Effector memory CD4-positive, alpha-beta T cell (primary cell): ENCODE measurements around the gene SARS2.

Experiments
- DNase-seq, 3 donors: peaks; one replicate each; pipeline ENCODE4 v3.0.0-alpha.2; 2020
- H3K27ac ChIP-seq: 2 replicates; pipeline ENCODE4 v1.7.0; 2013; ENCODE audit warnings: mild to moderate bottlenecking, low read length, moderate library complexity; ENCODE audit not compliant: insufficient read depth, poor library complexity, severe bottlenecking
- H3K27me3 ChIP-seq: replicated peaks from 2 replicates; pipeline ENCODE4 v1.7.0; 2013; ENCODE audit warnings: mild to moderate bottlenecking, low read length; ENCODE audit not compliant: insufficient read depth, control insufficient read depth, poor library complexity, severe bottlenecking
- H3K36me3 ChIP-seq: 2 replicates; pipeline ENCODE4 v1.7.0; 2013; ENCODE audit warnings: mild to moderate bottlenecking, low read length, moderate library complexity; ENCODE audit not compliant: control insufficient read depth, insufficient read depth
- H3K4me1 ChIP-seq: 2 replicates; pipeline ENCODE4 v1.7.0; 2013; ENCODE audit warnings: low read length, mild to moderate bottlenecking; ENCODE audit not compliant: control insufficient read depth, insufficient read depth, poor library complexity, severe bottlenecking
- H3K4me3 ChIP-seq: 2 replicates; pipeline ENCODE4 v1.7.0; 2013; ENCODE audit warnings: low read length, low read depth, mild to moderate bottlenecking; ENCODE audit not compliant: insufficient read depth, poor library complexity, severe bottlenecking
- H3K9me3 ChIP-seq: 2 replicates; pipeline ENCODE4 v1.7.0; 2013; ENCODE audit warnings: mild to moderate bottlenecking, low read length, moderate library complexity; ENCODE audit not compliant: control insufficient read depth

The SARS2 gene

DNA sequence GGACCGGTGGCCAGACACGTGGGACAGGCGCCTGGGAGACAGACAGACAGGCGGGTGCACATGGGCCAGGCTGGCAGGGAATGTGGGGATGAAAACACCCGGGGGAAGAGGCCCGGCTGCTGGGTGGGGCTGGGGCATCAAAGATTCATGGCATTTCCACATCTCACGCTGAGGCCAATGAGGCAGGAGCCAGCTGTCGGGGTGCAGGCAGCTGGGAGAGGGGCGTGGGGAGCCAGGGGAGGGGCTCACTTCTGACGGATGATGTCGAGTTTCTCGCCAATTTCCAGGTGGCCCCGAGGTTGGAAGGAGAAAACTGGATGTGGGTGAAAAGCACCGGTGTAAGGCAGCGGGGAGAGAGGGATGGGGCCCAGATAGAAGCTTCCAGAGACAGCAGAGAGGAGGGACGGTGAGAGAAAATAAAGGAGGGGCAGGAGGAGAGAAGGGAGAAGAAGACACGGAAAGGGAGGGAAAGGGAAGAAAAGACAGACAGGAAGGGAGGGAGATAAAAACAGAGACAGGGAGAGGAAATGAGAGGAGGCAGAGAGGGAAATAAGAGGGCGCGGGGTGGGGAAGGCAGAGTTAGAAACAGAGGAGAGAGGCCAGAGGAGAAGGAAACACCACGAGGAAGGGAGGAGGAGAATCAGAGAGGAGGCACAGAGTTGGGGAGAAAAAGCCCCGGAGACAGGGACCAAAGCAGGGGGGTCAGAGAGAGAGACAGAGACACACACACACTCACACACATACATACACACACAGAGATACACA lies 10.5 kb downstream of the SARS2 start:
- no peak overlapping the region for H3K27ac ChIP-seq
- no peak for DNase-seq
- H3K4me3 ChIP-seq: no peak overlapping the region
- H3K27me3 ChIP-seq: no peaks in the 10 kb centered on the region
- peaks cover 3% of the 10 kb centered on the region for H3K36me3 ChIP-seq
- no peaks in the 10 kb centered on the region for H3K9me3 ChIP-seq
- H3K4me1 ChIP-seq: no peaks in the 10 kb centered on the region

DNA sequence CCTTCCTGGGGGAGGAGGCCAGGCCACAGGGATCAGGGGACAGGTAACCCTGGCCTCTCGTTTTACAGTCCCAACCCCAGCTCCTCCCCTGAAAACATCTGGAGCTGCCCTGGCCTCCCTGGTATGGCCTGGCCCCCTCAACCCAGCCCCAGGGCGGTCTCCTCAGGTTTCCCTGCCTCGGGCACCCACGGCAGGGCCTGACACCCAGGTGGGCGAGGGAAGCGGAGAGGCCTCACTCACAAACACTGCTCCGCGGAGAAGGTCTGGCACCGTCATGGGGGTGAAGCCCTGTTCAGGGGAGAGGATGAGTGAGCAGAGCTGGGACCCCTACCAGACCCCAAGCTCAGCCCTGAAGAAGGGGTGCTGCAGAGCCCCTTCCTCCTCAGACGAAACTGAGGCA lies 12.0 kb downstream of the SARS2 start:
- no peaks in the 10 kb centered on the region for H3K9me3 ChIP-seq
- no peaks in the 10 kb centered on the region for H3K27me3 ChIP-seq
- H3K4me1 ChIP-seq: no peaks in the 10 kb centered on the region
- H3K4me3 ChIP-seq: no peak overlapping the region
- no peak overlapping the region for H3K27ac ChIP-seq
- H3K36me3 ChIP-seq: no peaks in the 10 kb centered on the region
- no peak for DNase-seq

DNA sequence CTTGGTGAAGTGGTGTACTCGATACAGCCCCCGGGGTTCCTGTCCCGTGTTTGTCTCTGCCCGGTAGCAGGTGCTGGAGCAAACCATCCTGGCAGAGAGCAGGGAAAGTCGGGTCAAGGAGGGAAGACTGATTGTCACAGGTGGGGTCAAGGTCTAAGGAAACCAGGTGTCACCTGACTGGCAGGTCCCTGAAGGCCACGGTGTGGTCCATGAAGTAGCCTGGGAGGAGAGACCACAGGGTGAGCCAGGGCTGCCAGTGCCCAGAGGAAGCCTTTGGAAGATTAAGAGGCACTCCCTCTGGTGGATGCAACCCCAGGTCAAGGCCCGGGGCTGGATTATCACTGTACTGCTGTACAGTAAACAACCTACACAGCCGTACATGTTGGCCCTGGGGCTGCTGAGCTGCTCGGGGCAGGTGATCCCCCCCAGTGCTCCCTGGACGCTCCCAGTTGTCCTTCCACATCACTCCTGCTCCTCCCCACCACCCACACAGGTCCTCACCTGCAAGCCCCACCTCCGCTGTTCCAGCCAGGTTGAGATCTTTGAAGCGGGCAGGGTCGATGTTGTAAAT lies 12.6 kb downstream of the SARS2 start:
- Histone ChIP-seq H3K4me1 (no peaks in the 10 kb centered on the region), H3K9me3 (no peaks in the 10 kb centered on the region), H3K36me3 (no peaks in the 10 kb centered on the region), H3K4me3 (no peak overlapping the region), H3K27ac (no peak overlapping the region), H3K27me3 (no peaks in the 10 kb centered on the region)
- no peak for DNase-seq

DNA sequence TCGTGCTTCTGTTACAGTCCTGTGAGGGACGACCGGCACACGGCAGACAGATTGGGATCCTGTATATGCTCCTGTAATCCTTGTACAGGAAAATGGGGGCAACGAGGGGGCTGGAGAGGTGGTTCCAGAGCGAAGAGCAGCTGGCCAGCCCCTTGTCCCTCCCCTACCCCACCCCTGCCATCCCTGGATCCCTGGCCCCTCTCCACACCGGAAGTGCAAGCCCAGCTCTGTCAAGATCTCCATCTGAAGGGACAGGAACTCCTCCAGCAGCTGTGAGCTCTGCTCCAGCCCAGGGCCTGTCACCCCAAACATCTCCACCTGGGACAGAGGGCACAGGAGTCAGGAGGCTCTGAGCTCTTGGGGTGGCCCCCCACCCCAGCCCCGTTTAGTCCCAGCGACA lies 13.0 kb downstream of the SARS2 start:
- no peaks in the 10 kb centered on the region for H3K9me3 ChIP-seq
- no peak overlapping the region for H3K27ac ChIP-seq
- no peak overlapping the region for H3K4me3 ChIP-seq
- no peaks in the 10 kb centered on the region for H3K27me3 ChIP-seq
- H3K36me3 ChIP-seq: no peaks in the 10 kb centered on the region
- no peak for DNase-seq
- H3K4me1 ChIP-seq: no peaks in the 10 kb centered on the region

DNA sequence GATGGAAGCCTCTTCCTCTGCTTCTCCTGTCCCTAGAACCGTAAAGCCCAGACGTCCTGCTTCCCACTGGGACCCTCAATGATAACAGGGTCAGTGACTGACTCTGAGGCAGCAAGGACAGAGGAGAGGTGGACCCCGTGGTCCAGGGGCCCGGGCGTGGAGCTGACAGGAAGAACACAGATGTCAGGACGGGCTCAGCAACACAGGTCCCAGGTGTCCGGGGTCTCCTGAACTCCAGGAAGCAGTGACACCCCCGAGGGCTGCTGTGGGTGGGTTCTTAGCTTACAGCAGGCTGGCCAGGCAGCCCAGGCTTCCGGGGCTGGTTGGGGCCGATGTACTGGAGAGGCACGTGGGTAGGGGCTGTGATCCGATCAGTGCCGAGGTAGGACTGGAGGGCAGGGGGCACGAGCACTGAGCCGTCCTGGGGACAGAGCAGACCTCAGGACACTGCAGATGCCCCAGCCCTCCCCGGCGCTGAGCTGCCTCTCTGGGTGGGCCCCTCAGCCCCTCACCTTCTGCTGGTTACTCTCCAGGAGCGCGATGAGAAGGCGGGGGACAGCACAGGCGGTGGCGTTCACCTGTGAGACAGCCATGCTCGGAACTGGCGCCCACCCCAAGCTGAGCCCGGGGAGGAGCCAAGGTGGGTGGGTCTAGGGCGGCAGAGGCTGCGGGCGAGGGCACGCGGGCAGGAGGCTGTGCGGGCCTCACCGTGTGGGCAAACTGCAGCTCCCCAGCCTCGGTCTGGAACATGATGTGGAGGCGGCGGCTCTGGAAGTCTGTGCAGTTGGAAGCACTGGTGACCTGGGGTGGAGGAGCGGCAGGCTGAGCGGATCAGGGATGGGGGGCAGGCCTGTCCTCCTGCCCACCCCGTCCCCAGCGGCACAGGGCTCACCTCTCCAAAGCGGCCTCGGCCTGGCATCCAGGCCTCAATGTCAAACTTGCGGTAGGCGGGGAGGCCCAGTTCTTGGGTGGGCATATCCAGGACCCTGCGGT lies 14.9 kb downstream of the SARS2 start:
- Histone ChIP-seq H3K9me3 (no peaks in the 10 kb centered on the region), H3K27me3 (no peaks in the 10 kb centered on the region), H3K4me1 (no peaks in the 10 kb centered on the region), H3K27ac (no peak overlapping the region), H3K36me3 (no peaks in the 10 kb centered on the region), H3K4me3 (no peak overlapping the region)
- no peak for DNase-seq

- no peaks in the 10 kb centered on the region for H3K36me3 ChIP-seq
- no peak for DNase-seq
- no peaks in the 10 kb centered on the region for H3K27me3 ChIP-seq
- H3K4me3 ChIP-seq: no peak overlapping the region
- H3K27ac ChIP-seq: no peak overlapping the region
- no peaks in the 10 kb centered on the region for H3K9me3 ChIP-seq
- H3K4me1 ChIP-seq: no peaks in the 10 kb centered on the region
These were observed 16.6 kb downstream of the SARS2 start for GRCh38 chr19:38913958-38914357.

- Histone ChIP-seq H3K36me3 (peaks cover 2% of the 10 kb centered on the region), H3K4me3 (no peak overlapping the region), H3K27ac (no peak overlapping the region), H3K4me1 (no peaks in the 10 kb centered on the region), H3K9me3 (no peaks in the 10 kb centered on the region), H3K27me3 (no peaks in the 10 kb centered on the region)
- DNase-seq: no peak
These were observed 17.7 kb downstream of the SARS2 start for GRCh38 chr19:38912600-38913514.

DNA sequence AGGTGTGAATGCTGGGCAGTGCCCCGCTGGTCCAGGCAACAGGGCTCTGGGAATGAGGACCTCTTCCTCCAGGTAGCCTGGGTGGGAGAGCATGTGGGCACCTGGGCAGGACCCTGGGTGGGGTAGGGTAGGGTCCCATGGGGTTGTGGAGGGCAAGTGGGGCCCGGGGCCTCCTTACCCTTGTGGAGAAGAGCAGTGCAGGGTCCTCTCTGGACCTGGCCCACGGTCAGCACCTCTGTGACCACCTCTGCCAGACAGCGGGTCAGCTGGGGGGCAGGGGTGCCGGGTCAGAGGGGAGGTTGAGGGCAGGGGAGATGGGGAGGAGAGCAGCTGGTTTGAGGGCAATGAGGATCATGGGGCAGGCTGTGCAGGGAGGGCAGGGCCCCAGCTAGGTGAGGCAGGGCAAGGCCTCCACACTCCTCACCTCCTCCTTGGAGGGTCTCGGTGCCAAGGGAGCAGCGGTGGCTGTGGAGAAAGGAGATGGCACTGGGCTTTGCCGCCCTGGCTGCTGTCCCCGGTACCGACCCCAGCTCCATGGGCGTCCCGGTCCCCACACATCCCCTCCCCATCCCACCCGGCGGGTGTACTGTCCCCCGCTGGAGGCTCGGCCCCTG lies 19.1 kb downstream of the SARS2 start:
- Histone ChIP-seq H3K9me3 (no peaks in the 10 kb centered on the region), H3K4me1 (no peaks in the 10 kb centered on the region), H3K36me3 (peaks cover 14% of the 10 kb centered on the region), H3K27me3 (no peaks in the 10 kb centered on the region), H3K4me3 (no peak overlapping the region), H3K27ac (no peak overlapping the region)
- no peak for DNase-seq

- no peaks in the 10 kb centered on the region for H3K27me3 ChIP-seq
- H3K4me1 ChIP-seq: no peaks in the 10 kb centered on the region
- H3K9me3 ChIP-seq: no peaks in the 10 kb centered on the region
- DNase-seq: no peak
- H3K4me3 ChIP-seq: no peak overlapping the region
- no peak overlapping the region for H3K27ac ChIP-seq
- peaks cover 20% of the 10 kb centered on the region for H3K36me3 ChIP-seq
These were observed 20.1 kb downstream of the SARS2 start for GRCh38 chr19:38910488-38910887.
